ENCODE results near the gene EYS. TPM values are rescaled to one million over a fixed set of nuclear protein-coding genes. Genes with fewer than 3 reads are reported as not detected.
"Not testable (repeated sequence)": the region's sequence is repeated elsewhere in the genome, so short reads cannot be mapped to it uniquely, and the experiment has no call there.

Gene EYS
- total RNA-seq, 1 donor from 2014 or later = 2.1 TPM

- Histone ChIP-seq H3K4me1 (ENCODE audit: control insufficient read depth in 3 of 3, insufficient read depth in 3 of 3, low read length in 3 of 3) (no peaks in the 10 kb centered on the region), H3K9me3 (ENCODE audit: control insufficient read depth in 3 of 3, low read length in 3 of 3) (no peaks in the 10 kb centered on the region), H3K27me3 (ENCODE audit: control insufficient read depth in 3 of 3, insufficient read depth in 3 of 3, low read length in 3 of 3) (no peaks in the 10 kb centered on the region), H3K27ac (ENCODE audit: low read depth, low read length) (no peak overlapping the region), H3K9ac (ENCODE audit: low read depth in 1 of 3, low read length in 3 of 3) (no peak overlapping the region), H3K36me3 (ENCODE audit: control insufficient read depth in 3 of 3, insufficient read depth in 3 of 3, low read length in 3 of 3) (no peaks in the 10 kb centered on the region), H3K4me3 (ENCODE audit: low read length in 3 of 3) (no peak overlapping the region)
These were observed 1652.2 kb downstream of the EYS start for GRCh38 chr6:64054861-64055260.

GRCh38 chr6:64050590-64050989 is 1656.4 kb downstream of the EYS start:
- Histone ChIP-seq H3K9me3 (ENCODE audit: control insufficient read depth in 3 of 3, low read length in 3 of 3) (no peaks in the 10 kb centered on the region), H3K4me1 (ENCODE audit: control insufficient read depth in 3 of 3, insufficient read depth in 3 of 3, low read length in 3 of 3) (no peaks in the 10 kb centered on the region), H3K9ac (ENCODE audit: low read depth in 1 of 3, low read length in 3 of 3) (no peak overlapping the region), H3K27ac (ENCODE audit: low read depth, low read length) (no peak overlapping the region), H3K27me3 (ENCODE audit: control insufficient read depth in 3 of 3, insufficient read depth in 3 of 3, low read length in 3 of 3) (no peaks in the 10 kb centered on the region), H3K36me3 (ENCODE audit: control insufficient read depth in 3 of 3, insufficient read depth in 3 of 3, low read length in 3 of 3) (no peaks in the 10 kb centered on the region), H3K4me3 (ENCODE audit: low read length in 3 of 3) (no peak overlapping the region)

- Histone ChIP-seq H3K9me3 (ENCODE audit: control insufficient read depth in 3 of 3, low read length in 3 of 3) (no peaks in the 10 kb centered on the region), H3K4me1 (ENCODE audit: control insufficient read depth in 3 of 3, insufficient read depth in 3 of 3, low read length in 3 of 3) (no peaks in the 10 kb centered on the region), H3K27me3 (ENCODE audit: control insufficient read depth in 3 of 3, insufficient read depth in 3 of 3, low read length in 3 of 3) (no peaks in the 10 kb centered on the region), H3K9ac (ENCODE audit: low read depth in 1 of 3, low read length in 3 of 3) (no peak overlapping the region), H3K4me3 (ENCODE audit: low read length in 3 of 3) (no peak overlapping the region), H3K36me3 (ENCODE audit: control insufficient read depth in 3 of 3, insufficient read depth in 3 of 3, low read length in 3 of 3) (no peaks in the 10 kb centered on the region), H3K27ac (ENCODE audit: low read depth, low read length) (no peak overlapping the region)
These were observed 1657.3 kb downstream of the EYS start for GRCh38 chr6:64049736-64050135.

- Histone ChIP-seq H3K27ac (ENCODE audit: low read depth, low read length) (no peak overlapping the region), H3K9ac (ENCODE audit: low read depth in 1 of 3, low read length in 3 of 3) (no peak overlapping the region), H3K4me1 (ENCODE audit: control insufficient read depth in 3 of 3, insufficient read depth in 3 of 3, low read length in 3 of 3) (no peaks in the 10 kb centered on the region), H3K27me3 (ENCODE audit: control insufficient read depth in 3 of 3, insufficient read depth in 3 of 3, low read length in 3 of 3) (no peaks in the 10 kb centered on the region), H3K4me3 (ENCODE audit: low read length in 3 of 3) (no peak overlapping the region), H3K9me3 (ENCODE audit: control insufficient read depth in 3 of 3, low read length in 3 of 3) (no peaks in the 10 kb centered on the region), H3K36me3 (ENCODE audit: control insufficient read depth in 3 of 3, insufficient read depth in 3 of 3, low read length in 3 of 3) (no peaks in the 10 kb centered on the region)
These were observed 1660.2 kb downstream of the EYS start for GRCh38 chr6:64046746-64047208.

GRCh38 chr6:64041373-64041772 is 1665.7 kb downstream of the EYS start:
- Histone ChIP-seq H3K4me1 (ENCODE audit: control insufficient read depth in 3 of 3, insufficient read depth in 3 of 3, low read length in 3 of 3) (no peaks in the 10 kb centered on the region), H3K27ac (ENCODE audit: low read depth, low read length) (no peak overlapping the region)

GRCh38 chr6:64040113-64040512 is 1666.9 kb downstream of the EYS start:
- H3K4me3 ChIP-seq (ENCODE audit: low read length in 3 of 3) = no peak overlapping the region
- H3K27ac ChIP-seq (ENCODE audit: low read depth, low read length) = no peak overlapping the region
- H3K9me3 ChIP-seq (ENCODE audit: control insufficient read depth in 3 of 3, low read length in 3 of 3) = no peaks in the 10 kb centered on the region
- no peak overlapping the region for H3K9ac ChIP-seq (ENCODE audit: low read depth in 1 of 3, low read length in 3 of 3)
- no peaks in the 10 kb centered on the region for H3K36me3 ChIP-seq (ENCODE audit: control insufficient read depth in 3 of 3, insufficient read depth in 3 of 3, low read length in 3 of 3)
- H3K27me3 ChIP-seq (ENCODE audit: control insufficient read depth in 3 of 3, insufficient read depth in 3 of 3, low read length in 3 of 3) = no peaks in the 10 kb centered on the region
- H3K4me1 ChIP-seq (ENCODE audit: control insufficient read depth in 3 of 3, insufficient read depth in 3 of 3, low read length in 3 of 3) = no peaks in the 10 kb centered on the region

More at GRCh38 chr6:64041373-64041772, 1665.7 kb downstream of the EYS start:
- Histone ChIP-seq H3K9ac (ENCODE audit: low read depth in 1 of 3, low read length in 3 of 3) (no peak overlapping the region), H3K27me3 (ENCODE audit: control insufficient read depth in 3 of 3, insufficient read depth in 3 of 3, low read length in 3 of 3) (no peaks in the 10 kb centered on the region), H3K9me3 (ENCODE audit: control insufficient read depth in 3 of 3, low read length in 3 of 3) (no peaks in the 10 kb centered on the region), H3K36me3 (ENCODE audit: control insufficient read depth in 3 of 3, insufficient read depth in 3 of 3, low read length in 3 of 3) (no peaks in the 10 kb centered on the region), H3K4me3 (ENCODE audit: low read length in 3 of 3) (no peak overlapping the region)

- H3K9me3 ChIP-seq (ENCODE audit: control insufficient read depth in 3 of 3, low read length in 3 of 3) = no peaks in the 10 kb centered on the region
- no peaks in the 10 kb centered on the region for H3K27me3 ChIP-seq (ENCODE audit: control insufficient read depth in 3 of 3, insufficient read depth in 3 of 3, low read length in 3 of 3)
- no peak overlapping the region for H3K9ac ChIP-seq (ENCODE audit: low read depth in 1 of 3, low read length in 3 of 3)
- H3K27ac ChIP-seq (ENCODE audit: low read depth, low read length) = no peak overlapping the region
- no peaks in the 10 kb centered on the region for H3K4me1 ChIP-seq (ENCODE audit: control insufficient read depth in 3 of 3, insufficient read depth in 3 of 3, low read length in 3 of 3)
- no peaks in the 10 kb centered on the region for H3K36me3 ChIP-seq (ENCODE audit: control insufficient read depth in 3 of 3, insufficient read depth in 3 of 3, low read length in 3 of 3)
- H3K4me3 ChIP-seq (ENCODE audit: low read length in 3 of 3) = no peak overlapping the region
These were observed 1669.6 kb downstream of the EYS start for GRCh38 chr6:64037427-64037826.

- Histone ChIP-seq H3K9me3 (ENCODE audit: control insufficient read depth in 3 of 3, low read length in 3 of 3) (no peaks in the 10 kb centered on the region), H3K4me3 (ENCODE audit: low read length in 3 of 3) (no peak overlapping the region), H3K27ac (ENCODE audit: low read depth, low read length) (no peak overlapping the region), H3K9ac (ENCODE audit: low read depth in 1 of 3, low read length in 3 of 3) (no peak overlapping the region), H3K27me3 (ENCODE audit: control insufficient read depth in 3 of 3, insufficient read depth in 3 of 3, low read length in 3 of 3) (no peaks in the 10 kb centered on the region), H3K36me3 (ENCODE audit: control insufficient read depth in 3 of 3, insufficient read depth in 3 of 3, low read length in 3 of 3) (no peaks in the 10 kb centered on the region), H3K4me1 (ENCODE audit: control insufficient read depth in 3 of 3, insufficient read depth in 3 of 3, low read length in 3 of 3) (no peaks in the 10 kb centered on the region)
These were observed 1671.9 kb downstream of the EYS start for GRCh38 chr6:64034910-64035655.

- Histone ChIP-seq H3K27ac (ENCODE audit: low read depth, low read length) (no peak overlapping the region), H3K27me3 (ENCODE audit: control insufficient read depth in 3 of 3, insufficient read depth in 3 of 3, low read length in 3 of 3) (no peaks in the 10 kb centered on the region), H3K9me3 (ENCODE audit: control insufficient read depth in 3 of 3, low read length in 3 of 3) (no peaks in the 10 kb centered on the region), H3K9ac (ENCODE audit: low read depth in 1 of 3, low read length in 3 of 3) (no peak overlapping the region), H3K36me3 (ENCODE audit: control insufficient read depth in 3 of 3, insufficient read depth in 3 of 3, low read length in 3 of 3) (no peaks in the 10 kb centered on the region), H3K4me1 (ENCODE audit: control insufficient read depth in 3 of 3, insufficient read depth in 3 of 3, low read length in 3 of 3) (no peaks in the 10 kb centered on the region), H3K4me3 (ENCODE audit: low read length in 3 of 3) (no peak overlapping the region)
These were observed 1672.7 kb downstream of the EYS start for GRCh38 chr6:64034291-64034690.

- not testable (repeated sequence) for H3K36me3 ChIP-seq (ENCODE audit: control insufficient read depth in 3 of 3, insufficient read depth in 3 of 3, low read length in 3 of 3); H3K4me3 ChIP-seq (ENCODE audit: low read length in 3 of 3); H3K27ac ChIP-seq (ENCODE audit: low read depth, low read length); H3K4me1 ChIP-seq (ENCODE audit: control insufficient read depth in 3 of 3, insufficient read depth in 3 of 3, low read length in 3 of 3); H3K27me3 ChIP-seq (ENCODE audit: control insufficient read depth in 3 of 3, insufficient read depth in 3 of 3, low read length in 3 of 3); H3K9me3 ChIP-seq (ENCODE audit: control insufficient read depth in 3 of 3, low read length in 3 of 3); H3K9ac ChIP-seq (ENCODE audit: low read depth in 1 of 3, low read length in 3 of 3)
These were observed 1675.9 kb downstream of the EYS start for GRCh38 chr6:64030950-64031618.

Measured in skeletal muscle tissue (tissue), 4 donors.